ENCODE results near the gene SLC22A23.

The SLC22A23 gene

GRCh38 chr6:3456898-3457709, at the start of gene SLC22A23:
Gene SLC22A23, minus strand, starts transcription at chr6:3457050. Its CDS starts 491 bp downstream, at chr6:3456559.
- peak; percentile 18 to 59 for DNase-seq (ENCODE audit: low read depth in 2 of 2, low spot score in 1 of 2)

- no peak for DNase-seq (ENCODE audit: low read depth in 2 of 2, low spot score in 1 of 2)
These were observed 49.4 kb upstream of the SLC22A23 start for GRCh38 chr6:3506200-3506599.

- DNase-seq (ENCODE audit: low read depth in 2 of 2, low spot score in 1 of 2): no peak
These were observed 48.3 kb upstream of the SLC22A23 start for GRCh38 chr6:3504938-3505805.

GRCh38 chr6:3504354-3504753, 47.5 kb upstream of the SLC22A23 start:
- no peak for DNase-seq (ENCODE audit: low read depth in 2 of 2, low spot score in 1 of 2)

GRCh38 chr6:3501826-3502500, 45.1 kb upstream of the SLC22A23 start:
- no peak for DNase-seq (ENCODE audit: low read depth in 2 of 2, low spot score in 1 of 2)

GRCh38 chr6:3500262-3501014, 43.6 kb upstream of the SLC22A23 start:
- DNase-seq (ENCODE audit: low read depth in 2 of 2, low spot score in 1 of 2): no peak

- DNase-seq (ENCODE audit: low read depth in 2 of 2, low spot score in 1 of 2): no peak
These were observed 42.8 kb upstream of the SLC22A23 start for GRCh38 chr6:3499603-3500002.

GRCh38 chr6:3496395-3496794, 39.5 kb upstream of the SLC22A23 start:
- no peak for DNase-seq (ENCODE audit: low read depth in 2 of 2, low spot score in 1 of 2)

GRCh38 chr6:3494391-3495100, 37.7 kb upstream of the SLC22A23 start:
- DNase-seq (ENCODE audit: low read depth in 2 of 2, low spot score in 1 of 2): no peak

- no peak for DNase-seq (ENCODE audit: low read depth in 2 of 2, low spot score in 1 of 2)
These were observed 33.8 kb upstream of the SLC22A23 start for GRCh38 chr6:3490625-3490980.

GRCh38 chr6:3489961-3490624, 33.2 kb upstream of the SLC22A23 start:
- DNase-seq (ENCODE audit: low read depth in 2 of 2, low spot score in 1 of 2): no peak

GRCh38 chr6:3489027-3489757, 32.3 kb upstream of the SLC22A23 start:
- no peak for DNase-seq (ENCODE audit: low read depth in 2 of 2, low spot score in 1 of 2)

GRCh38 chr6:3484946-3485345, 28.1 kb upstream of the SLC22A23 start:
- no peak for DNase-seq (ENCODE audit: low read depth in 2 of 2, low spot score in 1 of 2)

GRCh38 chr6:3484192-3484591, 27.3 kb upstream of the SLC22A23 start:
- DNase-seq (ENCODE audit: low read depth in 2 of 2, low spot score in 1 of 2): no peak

- no peak for DNase-seq (ENCODE audit: low read depth in 2 of 2, low spot score in 1 of 2)
These were observed 26.8 kb upstream of the SLC22A23 start for GRCh38 chr6:3483675-3484074.

- no peak for DNase-seq (ENCODE audit: low read depth in 2 of 2, low spot score in 1 of 2)
These were observed 26.0 kb upstream of the SLC22A23 start for GRCh38 chr6:3482869-3483268.

- no peak for DNase-seq (ENCODE audit: low read depth in 2 of 2, low spot score in 1 of 2)
These were observed 24.8 kb upstream of the SLC22A23 start for GRCh38 chr6:3481640-3482039.

GRCh38 chr6:3480009-3480408, 23.2 kb upstream of the SLC22A23 start:
- DNase-seq (ENCODE audit: low read depth in 2 of 2, low spot score in 1 of 2): no peak

GRCh38 chr6:3473773-3474172, 16.9 kb upstream of the SLC22A23 start:
- DNase-seq (ENCODE audit: low read depth in 2 of 2, low spot score in 1 of 2): no peak
